GM21381 (cell line): ENCODE measurements around the gene GOLGA6A.
"Not testable (repeated sequence)": the region's sequence is repeated elsewhere in the genome, so short reads cannot be mapped to it uniquely, and the experiment has no call there.

Experiments used
- ATAC-seq: cut with Tn5 transposase; IDR thresholded peaks from one replicate; pipeline ENCODE4 v1.9.1; 2021; ENCODE audit warnings: mild to moderate bottlenecking, moderate library complexity; ENCODE audit not compliant: unreplicated experiment

Gene GOLGA6A

GRCh38 chr15:74055804-74056203, 26.5 kb downstream of the GOLGA6A start:
- ATAC-seq, result no peak

DNA sequence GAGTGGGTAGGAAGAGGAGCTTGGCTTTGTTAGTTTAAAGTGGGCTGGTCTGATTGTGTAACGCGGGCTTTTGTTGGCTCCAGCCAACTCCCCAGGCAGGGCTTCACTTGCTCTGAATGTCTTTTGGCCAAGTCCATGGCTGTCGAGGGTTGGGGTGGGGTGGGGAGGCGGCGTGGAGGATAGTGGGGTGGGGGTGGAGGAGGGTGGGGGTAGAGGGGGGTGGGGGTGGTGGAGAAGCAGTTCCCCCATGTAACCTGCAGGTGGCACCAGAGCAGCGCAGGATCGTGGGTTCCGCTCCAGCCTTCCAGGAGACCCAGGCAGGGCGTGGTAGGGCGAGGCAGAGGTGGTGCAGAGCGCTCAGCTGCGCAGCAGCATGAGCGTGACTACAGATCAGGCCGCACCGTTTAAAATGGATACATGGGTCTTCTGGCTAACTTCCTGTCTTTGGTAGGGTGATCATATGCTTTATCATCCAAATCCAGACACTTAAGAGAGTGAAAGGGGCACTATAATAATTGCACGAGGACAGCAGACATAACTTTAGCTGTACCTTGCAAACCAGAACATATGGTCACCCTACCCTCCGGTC, 28.3 kb downstream of the GOLGA6A start:
- no peak for ATAC-seq

- ATAC-seq, result no peak
Measured at GRCh38 chr15:74053517-74053916, 28.8 kb downstream of the GOLGA6A start.

DNA sequence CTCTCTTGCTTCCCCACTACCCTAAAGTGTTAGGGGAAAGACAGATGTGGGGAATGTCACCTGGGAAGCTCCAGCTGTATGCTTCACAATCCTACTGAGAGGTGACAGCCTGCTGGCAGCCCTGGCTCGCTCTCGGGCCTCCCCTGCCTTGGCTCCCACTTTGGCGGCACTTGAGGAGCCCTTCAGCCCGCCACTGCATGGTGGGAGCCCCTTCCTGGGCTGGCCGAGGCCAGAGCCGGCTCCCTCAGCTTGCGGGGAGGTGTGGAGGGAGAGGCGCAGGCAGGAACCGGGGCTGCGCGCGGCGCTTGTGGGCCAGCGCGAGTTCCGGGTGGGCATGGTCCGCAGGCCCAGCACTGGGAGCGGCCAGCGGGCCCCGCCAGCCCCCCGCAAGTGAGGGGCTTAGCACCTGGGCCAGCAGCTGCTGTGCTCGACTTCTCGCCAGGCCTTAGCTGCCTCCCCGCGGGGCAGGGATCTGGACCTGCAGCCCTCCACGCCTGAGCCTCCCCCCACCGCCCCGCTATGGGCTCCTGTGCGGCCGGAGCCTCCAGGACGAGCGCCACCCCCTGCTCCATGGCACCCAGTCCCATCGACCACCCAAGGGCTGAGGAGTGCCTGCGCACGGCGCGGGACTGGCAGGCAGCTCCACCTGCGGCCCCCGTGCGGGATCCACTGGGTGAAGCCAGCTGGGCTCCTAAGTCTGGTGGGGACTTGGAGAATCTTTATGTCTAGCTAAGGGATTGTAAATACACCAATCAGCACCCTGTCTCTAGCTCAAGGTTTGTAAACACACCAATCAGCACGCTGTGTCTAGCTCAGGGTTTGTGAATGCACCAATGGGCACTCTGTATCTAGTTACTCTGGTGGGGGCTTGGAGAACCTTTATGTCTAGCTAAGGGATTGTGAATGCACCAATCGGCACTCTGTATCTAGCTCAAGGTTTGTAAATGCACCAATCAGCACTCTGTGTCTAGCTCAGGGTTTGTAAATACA, 29.8 kb downstream of the GOLGA6A start:
- not testable (repeated sequence) for ATAC-seq

DNA sequence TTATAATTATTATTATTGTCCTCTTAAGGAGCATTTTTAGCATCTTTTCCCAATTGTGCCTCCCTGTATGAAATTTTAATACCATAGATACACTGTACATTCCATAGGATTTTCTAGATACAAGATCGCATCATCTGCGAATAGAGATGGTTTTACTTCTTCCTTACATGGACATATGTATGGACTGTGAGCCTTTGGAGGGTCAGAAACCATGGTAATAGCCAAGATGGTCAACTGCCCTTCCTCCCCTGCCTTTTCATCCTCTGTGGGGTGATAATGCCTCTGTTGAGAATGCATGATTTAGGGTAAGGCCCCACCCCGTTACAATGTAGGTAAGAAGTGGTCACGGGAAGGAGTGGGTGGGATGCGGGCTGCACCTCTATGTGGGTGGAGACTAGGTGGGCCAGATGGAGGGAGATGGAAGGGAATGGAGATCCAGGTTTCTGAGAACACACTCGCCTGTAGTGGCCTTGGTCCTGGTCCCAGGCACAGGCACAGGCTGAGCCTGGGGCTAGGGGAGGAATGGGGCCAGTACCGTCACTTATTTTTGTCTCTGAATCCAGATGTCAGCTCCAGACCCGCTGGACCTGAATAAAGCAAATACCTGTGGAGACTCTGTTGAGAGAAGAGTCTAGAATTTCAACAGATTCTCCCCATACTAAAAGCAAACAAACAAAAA, 31.7 kb downstream of the GOLGA6A start:
- no peak for ATAC-seq

DNA sequence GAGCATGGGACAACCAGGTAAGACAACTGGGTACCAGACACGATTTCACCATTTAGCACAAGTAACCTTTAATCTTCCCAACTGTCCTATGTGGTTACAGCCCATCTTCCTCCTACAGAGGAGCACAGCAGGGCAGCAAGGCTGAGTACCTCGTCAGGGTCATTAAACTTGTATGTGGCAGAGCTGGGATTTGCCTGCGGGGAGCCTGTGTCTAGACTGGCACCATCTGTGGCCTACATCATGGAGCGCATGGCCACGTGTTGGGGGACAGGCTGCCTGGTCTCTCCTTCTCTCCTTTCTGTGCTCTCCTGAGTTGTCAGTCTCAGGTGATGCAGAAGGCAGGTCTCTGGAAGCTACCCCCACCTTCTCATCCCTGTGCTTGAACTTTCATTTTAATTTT, 32.2 kb downstream of the GOLGA6A start:
- no peak for ATAC-seq

GRCh38 chr15:74046275-74046674, 36.1 kb downstream of the GOLGA6A start:
- no peak for ATAC-seq

- no peak for ATAC-seq
Measured at GRCh38 chr15:74045636-74046274, 36.6 kb downstream of the GOLGA6A start.

GRCh38 chr15:74045184-74045583, 37.2 kb downstream of the GOLGA6A start:
- ATAC-seq, result no peak

DNA sequence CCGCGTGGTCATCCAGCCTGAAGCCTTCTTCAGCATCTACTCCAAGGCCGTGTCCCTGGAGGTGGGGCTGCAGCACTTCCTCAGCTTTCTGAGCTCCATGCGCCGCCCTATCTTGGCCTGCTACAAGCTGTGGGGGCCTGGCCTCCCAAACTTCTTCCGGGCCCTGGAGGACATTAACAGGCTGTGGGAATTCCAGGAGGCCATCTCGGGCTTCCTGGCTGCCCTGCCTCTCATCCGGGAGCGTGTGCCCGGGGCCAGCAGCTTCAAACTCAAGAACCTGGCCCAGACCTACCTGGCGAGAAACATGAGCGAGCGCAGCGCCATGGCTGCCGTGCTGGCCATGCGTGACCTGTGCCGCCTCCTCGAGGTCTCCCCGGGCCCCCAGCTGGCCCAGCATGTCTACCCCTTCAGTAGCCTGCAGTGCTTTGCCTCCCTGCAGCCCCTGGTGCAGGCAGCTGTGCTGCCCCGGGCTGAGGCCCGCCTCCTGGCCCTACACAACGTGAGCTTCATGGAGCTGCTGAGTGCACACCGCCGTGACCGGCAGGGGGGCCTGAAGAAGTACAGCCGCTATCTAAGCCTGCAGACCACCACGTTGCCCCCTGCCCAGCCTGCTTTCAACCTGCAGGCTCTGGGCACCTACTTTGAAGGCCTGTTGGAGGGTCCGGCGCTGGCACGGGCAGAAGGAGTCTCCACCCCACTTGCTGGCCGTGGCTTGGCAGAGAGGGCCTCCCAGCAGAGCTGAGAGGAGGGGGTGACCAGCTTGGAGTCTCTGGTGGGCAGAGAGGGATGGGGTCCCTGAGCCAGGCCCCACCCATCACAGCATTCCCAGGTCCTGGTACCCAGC, 37.9 kb downstream of the GOLGA6A start:
- no peak for ATAC-seq

GRCh38 chr15:74043425-74044266, 38.7 kb downstream of the GOLGA6A start:
- ATAC-seq, result no peak

DNA sequence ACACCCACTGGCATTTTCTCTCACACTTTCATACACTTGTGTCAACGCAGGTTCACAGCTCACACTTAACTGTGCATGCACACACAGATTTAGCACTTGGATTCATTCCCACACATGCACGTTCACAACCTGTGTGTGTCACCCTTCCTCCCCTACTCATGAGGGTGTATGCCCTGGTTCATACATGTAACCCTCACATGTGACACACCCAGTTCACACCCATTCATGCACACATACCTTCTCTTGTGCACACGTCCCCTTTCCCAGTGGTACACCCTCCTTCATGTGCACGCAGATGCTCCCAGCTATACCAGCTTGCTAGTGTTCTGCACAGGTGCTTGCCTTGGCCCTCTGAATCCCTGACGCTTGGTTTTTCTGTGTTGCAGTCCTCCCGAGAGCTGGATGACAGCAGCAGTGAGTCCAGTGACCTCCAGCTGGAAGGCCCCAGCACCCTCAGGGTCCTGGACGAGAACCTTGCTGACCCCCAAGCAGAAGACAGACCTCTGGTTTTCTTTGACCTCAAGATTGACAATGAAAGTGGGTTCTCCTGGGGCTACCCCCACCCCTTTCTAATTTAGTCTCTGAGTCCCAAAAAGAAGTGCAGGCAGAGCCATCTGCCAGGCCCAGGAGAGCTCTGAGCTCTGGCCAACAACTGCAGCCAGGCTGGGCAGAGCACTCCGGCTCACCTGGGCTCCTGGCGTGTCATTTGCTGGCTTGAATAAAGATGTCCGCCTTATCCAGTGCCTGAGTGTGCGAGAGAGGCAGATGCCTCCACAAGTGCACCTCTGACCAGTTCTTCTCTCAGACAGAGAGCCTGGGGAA, 39.5 kb downstream of the GOLGA6A start:
- ATAC-seq, result no peak

DNA sequence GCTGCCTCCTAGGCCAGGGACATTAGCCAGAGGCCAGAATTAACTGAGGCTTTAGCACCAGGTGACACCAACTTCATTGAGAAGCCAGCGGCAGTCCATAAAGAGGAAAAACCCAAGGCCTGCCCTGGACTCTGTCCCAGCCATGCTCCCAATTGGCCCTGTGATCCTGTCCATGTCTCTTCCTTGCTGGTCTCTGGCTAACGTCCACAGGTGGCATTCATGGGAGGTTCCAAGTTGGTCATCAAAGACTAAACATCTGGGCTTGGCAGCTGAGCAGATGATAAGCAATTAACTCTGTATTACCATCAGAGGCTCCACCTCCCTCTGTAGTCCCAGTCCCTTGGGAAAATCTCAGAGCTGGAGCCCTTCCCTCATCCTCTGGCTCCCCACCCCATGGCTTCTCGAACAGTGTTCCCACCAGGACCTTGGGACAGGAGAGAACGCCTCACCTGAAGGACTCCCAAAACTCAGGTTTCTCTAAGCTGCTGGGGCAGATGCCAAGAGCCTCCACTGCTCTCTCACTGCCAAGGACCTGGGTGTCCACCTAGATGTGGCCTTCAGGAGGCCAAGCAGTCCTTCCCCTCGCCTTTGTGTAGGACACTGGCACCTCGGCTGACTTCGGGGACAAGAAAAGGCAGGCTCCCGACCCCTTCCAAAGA, 40.4 kb downstream of the GOLGA6A start:
- ATAC-seq, result no peak

DNA sequence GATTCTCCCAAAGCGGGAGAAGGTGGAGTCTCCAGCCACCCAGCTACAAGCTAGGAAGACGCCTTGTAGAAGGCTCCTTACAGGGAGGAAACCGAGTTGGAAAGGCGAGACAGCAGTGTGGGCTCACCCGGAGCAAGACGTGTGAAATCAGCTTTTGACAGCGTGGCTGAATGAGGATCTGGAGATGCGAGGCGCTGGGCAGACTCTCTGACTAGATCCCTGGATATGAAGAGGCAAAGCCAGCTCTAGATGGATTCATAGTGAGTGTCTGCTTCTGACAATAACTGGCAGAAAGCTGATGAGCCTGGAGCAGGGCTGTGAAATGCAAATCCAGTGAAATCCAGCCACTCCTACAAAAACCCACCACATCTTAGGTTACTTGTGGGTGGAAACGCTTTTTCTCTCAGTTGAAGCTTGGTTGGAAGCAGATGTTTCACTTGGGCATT, 41.0 kb downstream of the GOLGA6A start:
- ATAC-seq, result no peak

DNA sequence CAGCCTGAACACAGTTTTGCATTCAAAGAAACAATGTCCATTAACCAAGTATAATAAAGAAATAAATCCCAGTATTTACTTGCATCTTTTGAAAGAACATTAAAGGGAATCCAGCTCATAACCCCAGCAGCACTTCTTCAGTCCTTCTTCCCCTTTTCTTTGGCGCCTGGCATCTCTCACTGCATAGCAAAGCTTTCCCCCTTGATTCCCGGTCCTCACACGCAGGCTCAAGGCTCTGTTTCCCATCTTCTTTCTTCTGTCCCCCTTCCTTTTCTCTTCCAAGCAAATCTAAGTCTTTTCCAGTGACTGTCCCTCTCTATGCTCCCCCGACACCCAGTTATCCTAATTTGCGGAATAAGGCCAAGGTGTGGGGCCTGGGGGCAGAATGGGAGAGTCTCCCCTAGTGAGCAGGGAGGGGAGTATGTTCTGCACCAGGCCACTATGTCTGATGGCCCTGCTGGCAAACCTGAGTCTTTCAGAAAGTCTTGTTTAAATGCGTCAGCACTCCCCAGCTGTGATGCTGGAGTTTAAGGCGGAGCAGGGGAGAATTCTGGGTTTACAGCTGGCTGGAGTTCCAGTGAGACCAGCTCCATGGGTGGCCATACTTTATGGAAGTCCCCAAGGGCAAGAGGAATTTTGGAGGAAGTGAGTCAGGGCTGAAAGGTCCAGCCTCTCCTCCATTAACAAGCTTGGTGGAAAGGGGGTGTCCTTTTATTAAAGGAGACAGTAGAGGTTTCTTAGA, 42.1 kb downstream of the GOLGA6A start:
- ATAC-seq, result no peak

GRCh38 chr15:74039656-74040010, 42.7 kb downstream of the GOLGA6A start:
- ATAC-seq, result no peak
